NCI-H1694 (cell line): ENCODE measurements around the gene AURKAIP1.
"Not testable (repeated sequence)": the region's sequence is repeated elsewhere in the genome, so short reads cannot be mapped to it uniquely, and the experiment has no call there.

Experiments
- DNase-seq: peaks from one replicate; lab custom pipeline; 2025; lab: John Stamatoyannopoulos, UW

AURKAIP1 gene

DNA sequence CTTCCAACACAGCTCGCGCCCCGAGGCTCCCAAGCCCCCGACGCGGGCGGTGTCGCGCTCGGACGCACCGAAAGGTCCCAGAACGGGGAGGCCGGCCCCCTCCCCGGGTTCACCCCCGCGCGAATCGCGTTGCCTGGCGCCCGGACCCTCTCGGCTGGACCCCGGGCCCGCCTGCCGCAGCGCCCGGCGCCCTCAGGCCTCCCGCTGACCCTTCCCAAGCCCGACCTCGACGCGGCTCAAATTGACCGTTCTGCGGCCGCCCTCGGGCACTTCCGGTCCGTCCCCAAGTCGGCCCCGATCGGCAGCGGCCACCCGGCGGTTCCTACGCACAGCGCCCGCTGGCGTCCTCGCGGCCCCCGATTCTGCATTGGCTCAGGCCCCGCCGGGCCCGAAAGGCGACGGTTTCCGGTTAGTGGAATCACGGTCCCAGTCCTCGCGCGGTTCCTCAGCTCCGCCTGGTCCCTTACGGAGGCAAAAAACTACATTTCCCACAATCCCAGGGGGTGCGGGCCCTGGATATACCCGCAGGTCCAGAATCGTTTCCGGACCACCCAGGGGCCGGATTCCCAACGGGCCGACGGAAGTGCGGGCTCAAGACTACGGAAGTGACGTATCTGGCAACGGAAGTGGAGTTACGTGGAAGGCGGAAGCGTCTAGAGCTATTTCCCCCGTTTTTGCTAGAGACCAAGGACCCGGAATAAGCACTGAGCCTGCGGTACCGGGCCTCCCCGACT is at the start of gene AURKAIP1:
Gene AURKAIP1, minus strand, starts transcription at position 279 of the 734 bp plus-strand sequence. CDS start 451 bp downstream, outside the sequence.
- peak; percentile 97 for DNase-seq

DNA sequence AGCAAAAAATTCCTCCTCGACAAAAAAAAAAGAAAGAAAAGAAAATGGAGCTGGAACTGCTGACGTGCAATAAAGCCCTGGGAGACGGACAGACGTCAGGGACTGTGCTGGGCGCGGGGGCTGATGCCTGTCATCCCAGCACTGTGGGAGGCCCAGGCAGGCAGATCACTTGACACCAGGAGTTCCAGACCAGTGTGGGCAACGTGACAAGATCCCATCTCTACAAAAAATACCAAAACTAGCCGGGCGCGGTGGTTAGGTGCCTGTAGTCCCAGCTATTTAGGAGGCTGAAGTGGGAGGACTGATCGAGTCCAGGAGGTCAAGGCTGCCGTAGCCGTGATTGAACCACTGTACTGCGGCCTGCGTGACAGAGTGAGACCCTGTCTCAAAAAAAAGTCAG is 49.7 kb upstream of the AURKAIP1 start:
- no peak for DNase-seq

DNA sequence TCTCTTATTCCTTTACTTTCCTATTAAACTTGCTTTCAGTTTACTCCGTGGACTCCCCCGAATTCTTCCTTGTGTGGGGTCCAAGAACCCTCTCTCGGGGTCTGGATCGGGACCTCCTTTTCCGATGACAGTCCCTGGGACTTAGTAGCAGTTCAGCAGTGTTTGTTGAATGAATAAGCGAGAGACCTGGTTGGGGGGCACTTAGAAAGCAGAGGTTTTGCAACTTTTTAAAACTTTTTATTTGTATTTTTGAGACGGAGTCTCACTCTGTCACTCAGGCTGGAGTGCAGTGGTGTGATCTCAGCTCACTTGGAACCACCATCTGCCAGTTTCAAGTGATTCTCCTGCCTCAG is 48.2 kb upstream of the AURKAIP1 start:
- DNase-seq: no peak

DNA sequence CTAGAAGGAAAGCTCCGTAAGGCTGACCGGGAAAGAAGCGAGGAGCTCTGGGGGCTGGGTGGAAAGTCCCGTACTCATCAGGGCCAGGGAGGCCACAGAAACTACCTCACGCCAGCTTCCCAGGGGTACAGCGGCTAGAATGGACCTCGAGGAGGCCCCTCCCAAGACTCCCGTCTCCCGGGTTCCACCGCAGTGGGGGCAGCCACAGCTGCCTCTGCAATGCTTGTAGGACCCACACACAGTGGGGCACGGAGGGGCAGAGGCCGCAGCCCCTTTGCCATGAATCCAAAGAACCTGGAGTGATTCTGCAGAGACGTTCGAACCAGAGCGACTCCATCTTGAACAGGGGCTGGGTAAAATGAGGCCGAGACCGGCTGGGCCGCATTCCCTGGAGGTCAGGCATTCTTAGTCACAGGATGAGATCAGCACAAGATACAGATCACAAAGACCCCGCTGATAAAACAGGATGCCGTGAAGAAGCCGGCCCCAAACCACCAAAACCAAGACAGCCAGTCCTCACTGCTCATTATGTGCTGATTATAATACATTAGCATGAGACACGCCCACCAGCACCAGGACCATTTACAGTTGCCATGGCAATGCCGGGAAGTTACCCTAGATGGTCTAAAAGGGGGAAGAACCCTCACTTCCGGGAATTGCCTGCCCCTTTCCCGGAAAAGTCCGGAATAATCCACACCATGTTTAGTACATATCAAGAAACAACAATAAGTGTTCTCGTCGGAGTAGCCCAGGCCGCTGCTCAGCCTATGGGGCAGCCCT is 47.6 kb upstream of the AURKAIP1 start:
- no peak for DNase-seq

GRCh38 chr1:1421907-1422464 is 47.0 kb upstream of the AURKAIP1 start:
- DNase-seq: no peak

- peak; percentile 48 for DNase-seq
Observed at GRCh38 chr1:1421147-1421906, 46.3 kb upstream of the AURKAIP1 start, which contains the start of gene ANKRD65. Gene ANKRD65, minus strand, starts transcription at chr1:1421276. Its CDS starts 271 bp downstream, at chr1:1421005.

DNA sequence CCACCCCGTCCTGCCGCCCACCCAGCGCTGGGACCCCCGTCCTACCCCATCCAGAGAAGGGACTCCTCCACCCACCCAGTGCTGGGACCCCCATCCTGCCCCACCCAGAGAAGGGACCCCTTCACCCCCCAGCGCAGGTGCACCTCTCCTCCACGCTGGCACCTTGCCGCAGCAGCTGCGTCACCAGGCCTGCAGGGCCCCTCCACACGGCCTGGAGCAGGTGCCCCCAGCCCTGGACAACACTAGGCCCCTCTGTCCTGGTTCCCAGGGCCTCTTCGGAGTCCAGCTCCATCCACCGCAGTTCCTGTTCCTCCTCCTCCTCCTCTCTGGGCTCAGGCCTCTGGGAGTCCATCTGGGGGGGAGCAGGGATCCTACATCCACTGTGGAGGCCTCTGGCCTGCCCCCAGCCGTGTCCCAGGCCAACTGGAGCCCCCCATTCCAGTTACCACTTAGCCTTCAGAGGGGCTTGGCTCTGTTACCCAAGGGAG is 45.7 kb upstream of the AURKAIP1 start:
- DNase-seq: no peak

DNA sequence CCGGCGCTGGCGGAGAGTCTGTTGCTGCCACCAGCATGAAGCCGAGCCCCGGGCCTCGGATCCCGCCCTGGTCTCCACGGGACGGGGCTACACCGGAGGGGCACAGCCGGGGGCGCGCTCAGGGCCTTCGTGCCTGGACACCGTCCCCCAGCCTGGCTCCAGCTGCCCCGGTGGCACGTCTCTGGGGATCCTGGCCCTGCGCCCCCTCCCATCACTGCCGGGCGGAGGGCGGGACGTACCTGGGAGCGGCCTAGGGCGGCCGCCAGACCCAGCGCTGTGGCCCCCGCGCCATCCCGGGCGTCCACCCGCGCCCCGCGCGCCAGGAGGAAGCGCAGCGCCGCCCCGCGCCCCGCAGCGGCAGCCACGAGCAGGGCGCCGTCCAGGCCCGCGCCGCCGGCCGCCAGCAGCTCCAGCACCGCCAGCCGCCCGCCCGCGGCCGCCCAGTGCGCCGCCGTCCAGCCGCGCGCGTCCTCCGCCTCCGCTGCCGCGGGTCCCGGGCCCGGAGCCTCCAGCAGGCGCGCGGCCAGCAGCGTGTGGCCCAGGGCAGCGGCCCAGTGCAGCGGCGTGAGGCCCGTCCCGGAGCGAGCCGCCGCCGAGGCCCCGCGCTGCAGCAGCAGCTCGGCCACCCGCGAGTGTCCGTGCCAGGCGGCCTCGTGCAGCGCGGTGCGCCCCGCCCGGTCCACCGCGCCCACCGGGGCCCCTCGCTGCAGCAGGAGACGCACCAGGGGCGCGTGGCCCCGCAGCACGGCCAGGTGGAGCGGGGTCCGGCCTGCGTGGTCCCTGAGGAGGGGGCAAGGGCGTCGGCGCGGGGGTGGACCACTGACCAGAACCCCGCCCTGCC is 45.0 kb upstream of the AURKAIP1 start:
- no peak for DNase-seq

DNA sequence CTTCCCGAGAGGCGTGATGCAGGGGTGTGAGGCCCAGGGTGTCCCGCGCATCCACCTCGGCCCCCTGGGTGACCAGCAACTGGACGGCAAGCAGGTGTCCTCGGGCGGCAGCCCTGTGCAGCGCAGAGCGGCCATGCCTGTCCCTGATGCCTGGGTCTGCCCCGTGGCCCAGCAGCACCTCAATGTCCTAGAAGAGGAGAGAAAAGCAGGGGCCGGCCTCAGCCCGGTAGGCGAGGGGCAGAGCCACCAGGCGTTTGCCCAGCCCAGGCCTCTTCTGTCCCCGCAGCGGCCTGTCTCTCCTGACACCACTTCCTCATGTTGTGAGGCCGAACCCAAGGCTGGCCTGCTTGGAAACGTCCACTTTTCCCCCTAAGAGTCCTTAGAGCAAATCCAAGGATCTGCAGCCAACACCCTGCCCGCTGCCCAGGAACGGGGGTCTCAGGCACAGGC is 44.4 kb upstream of the AURKAIP1 start:
- DNase-seq: no peak

- no peak for DNase-seq
Observed at GRCh38 chr1:1418464-1419362, 43.7 kb upstream of the AURKAIP1 start.

GRCh38 chr1:1417825-1418463 is 42.9 kb upstream of the AURKAIP1 start:
- not testable (repeated sequence) for DNase-seq

DNA sequence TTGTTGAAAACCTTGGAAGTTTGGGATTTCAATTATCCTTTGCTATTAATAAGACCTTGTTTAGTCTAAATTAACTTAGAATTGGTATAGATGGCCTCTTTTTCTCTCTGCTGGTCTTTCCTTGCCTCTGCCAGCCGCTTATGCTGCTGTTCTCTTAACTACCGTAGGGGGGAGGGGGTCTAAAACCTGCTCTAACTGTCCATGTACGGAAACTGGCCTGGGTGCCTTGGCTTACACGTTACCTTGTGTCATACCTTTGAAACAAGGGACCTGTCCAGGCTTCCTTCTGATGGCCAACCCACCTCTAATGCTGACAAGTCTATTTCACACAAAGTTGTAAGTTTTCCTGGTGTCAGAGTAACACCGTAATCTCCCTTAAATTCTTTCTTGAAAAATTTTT is 42.4 kb upstream of the AURKAIP1 start:
- not testable (repeated sequence) for DNase-seq

- DNase-seq: no peak
Observed at GRCh38 chr1:1415751-1416150, 40.7 kb upstream of the AURKAIP1 start.

DNA sequence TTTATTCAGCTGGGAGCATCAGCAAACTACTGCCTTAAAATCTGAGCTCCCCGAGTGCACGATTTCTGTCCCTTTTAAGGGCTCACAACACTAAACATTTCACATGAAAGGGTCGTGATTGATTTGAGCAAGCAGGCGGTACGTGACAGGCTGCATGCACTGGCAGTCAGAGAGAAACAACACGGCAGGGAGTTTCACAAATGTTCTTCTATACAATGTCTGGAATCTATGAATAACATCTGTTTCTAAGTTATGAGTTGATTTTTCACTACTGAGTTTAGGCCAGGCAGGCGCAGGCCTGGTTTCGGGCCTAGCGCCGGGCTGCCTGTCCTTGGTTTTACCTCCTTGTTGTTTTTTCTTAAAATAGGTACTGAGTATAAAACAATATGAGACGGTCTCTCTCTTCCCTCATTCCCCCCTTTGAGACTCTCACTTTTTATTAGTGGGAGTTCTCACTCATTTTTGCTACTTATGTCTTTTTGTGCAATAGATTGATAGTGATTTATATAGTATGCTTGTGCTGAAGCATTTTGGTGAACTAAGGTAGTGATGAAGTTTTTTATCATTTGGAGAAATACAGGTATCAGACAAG is 37.4 kb upstream of the AURKAIP1 start:
- DNase-seq: not testable (repeated sequence)

GRCh38 chr1:1411626-1412025 is 36.6 kb upstream of the AURKAIP1 start:
- no peak for DNase-seq

DNA sequence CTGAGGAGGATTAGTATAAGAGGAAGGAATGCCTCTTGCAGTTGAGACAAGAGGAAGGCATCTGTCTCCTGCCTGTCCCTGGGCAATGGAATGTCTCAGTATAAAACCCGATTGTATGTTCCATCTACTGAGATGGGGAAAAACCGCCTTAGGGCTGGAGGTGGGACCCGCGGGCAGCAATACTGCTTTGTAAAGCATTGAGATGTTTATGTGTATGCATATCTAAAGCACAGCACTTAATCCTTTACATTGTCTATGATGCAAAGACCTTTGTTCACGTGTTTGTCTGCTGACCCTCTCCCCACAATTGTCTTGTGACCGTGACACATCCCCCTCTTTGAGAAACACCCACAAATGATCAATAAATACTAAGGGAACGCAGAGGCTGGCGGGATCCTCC is 35.2 kb upstream of the AURKAIP1 start:
- DNase-seq: not testable (repeated sequence)

- DNase-seq: no peak
Observed at GRCh38 chr1:1407636-1408318, 32.8 kb upstream of the AURKAIP1 start.

DNA sequence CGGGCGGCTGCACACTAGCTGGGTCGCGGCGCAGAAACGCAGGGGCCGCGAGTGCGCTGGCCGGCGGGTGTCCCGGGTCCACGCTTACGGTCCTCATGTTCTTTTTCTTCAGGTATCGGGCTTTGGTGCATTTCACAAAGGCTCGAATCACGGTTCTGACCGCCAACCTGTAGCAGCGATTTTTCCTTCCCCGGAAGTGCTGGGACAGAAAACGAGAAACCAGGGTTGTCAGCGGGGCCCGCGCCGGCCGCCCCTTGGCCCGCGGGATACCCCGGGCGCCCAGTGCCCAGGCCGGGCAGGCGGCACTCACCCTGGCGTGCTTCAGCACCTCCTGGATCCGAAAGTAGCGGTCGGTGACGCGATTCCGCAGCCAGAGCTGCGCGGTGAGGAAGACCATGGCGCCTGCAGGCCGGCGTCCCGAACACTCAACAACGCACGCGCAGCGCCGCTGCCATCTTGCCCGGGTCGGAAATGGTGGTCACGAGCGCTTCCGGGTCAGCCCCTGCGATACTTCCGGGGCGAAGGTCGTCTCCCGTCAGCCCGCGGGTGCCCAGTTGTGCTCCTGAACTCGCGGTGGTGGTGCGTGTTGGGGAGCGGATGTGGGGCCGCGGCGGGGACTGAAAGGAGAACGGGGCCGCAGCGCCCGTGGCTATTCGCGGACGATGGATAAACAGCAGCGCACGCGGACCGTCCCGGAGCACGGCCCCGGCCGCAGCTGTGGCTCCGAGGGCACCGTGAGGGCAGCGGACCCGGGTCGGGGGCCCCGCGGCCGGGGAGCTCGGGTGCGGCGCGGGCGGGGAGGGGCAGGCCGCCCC is 32.0 kb upstream of the AURKAIP1 start, which contains the start of gene MRPL20:
Gene MRPL20, minus strand, starts transcription at position 473 of the 815 bp plus-strand sequence. Its CDS starts 76 bp downstream, at position 397.
- DNase-seq: peak; percentile 67
